Omental fat pad (tissue), 4 donors: ENCODE results near the gene TRUB1. TPM values are rescaled to one million over a fixed set of nuclear protein-coding genes. Genes with fewer than 3 reads are reported as not detected.

Source experiments
- ATAC-seq: fragments of 150-250 bp; one replicate; pipeline ENCODE4 v1.9.1; 2016; ENCODE audit warnings: mild to moderate bottlenecking, moderate library complexity; ENCODE audit not compliant: low FRiP score
- DNase-seq: peaks from one replicate; pipeline ENCODE4 v3.0.0-alpha.2; 2019; ENCODE audit warnings: low spot score
- total RNA-seq, 4 donors: library from RNA; depleted of rRNA; stranded (reverse); fragments of >200 nt; gene quantifications; one replicate each; pipeline ENCODE4 v1.1.0, GENCODE V29; 2016
- TF ChIP-seq, protein P1 (sequence below), 3 donors: fragments of 450-650 bp; IDR thresholded peaks; one replicate each; pipeline ENCODE4 v1.5.1; 2016 to 2017; ENCODE audit warnings: antibody characterized with exemption in 3 of 3, mild to moderate bottlenecking in 3 of 3, moderate library complexity in 2 of 3

TRUB1 gene
- total RNA-seq, 4 donors from 2014 or later = 10.2 to 15.4 (median 12.7) TPM

DNA sequence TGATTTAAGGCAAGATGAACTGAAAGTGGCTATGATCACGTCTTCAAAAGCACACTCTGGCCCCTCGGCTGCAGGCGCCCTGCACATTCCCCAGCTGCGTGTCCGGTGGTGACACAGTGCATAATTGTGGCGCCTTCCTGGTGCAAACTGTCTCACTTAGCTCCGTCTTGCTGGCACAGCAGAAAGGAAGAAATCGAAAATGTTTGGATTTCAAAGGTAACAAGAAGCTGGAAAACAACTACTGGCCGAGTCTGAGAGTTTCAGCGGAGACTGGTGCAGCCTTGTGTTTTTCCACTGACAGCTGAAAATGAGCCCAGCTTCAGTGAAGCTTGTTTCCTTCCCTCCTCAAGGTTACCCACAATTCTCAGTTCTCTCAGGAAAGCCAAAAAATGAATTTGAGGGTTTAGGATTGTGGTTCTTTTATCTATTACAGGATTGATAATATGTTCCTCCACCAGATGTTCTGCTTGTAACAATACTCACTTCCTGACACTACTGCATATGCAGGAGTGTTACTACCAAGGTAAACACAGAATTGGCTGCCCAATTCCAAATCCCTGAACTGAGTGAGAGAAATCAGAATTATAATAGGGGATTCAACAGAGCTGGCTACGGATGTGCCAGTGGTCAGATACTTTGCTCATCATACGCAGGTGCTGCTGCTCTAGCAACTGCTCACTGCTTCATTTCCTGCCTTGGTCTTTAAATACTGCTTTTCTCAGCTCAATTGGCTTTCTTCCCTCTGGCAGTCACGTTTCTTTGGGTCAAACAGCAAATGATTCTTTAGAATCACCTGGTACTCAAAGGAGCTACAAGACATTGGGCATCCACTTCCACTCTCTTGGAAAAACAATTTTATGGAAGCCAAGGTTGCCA, 63.7 kb downstream of the TRUB1 start:
- TF ChIP-seq, protein P1, sequence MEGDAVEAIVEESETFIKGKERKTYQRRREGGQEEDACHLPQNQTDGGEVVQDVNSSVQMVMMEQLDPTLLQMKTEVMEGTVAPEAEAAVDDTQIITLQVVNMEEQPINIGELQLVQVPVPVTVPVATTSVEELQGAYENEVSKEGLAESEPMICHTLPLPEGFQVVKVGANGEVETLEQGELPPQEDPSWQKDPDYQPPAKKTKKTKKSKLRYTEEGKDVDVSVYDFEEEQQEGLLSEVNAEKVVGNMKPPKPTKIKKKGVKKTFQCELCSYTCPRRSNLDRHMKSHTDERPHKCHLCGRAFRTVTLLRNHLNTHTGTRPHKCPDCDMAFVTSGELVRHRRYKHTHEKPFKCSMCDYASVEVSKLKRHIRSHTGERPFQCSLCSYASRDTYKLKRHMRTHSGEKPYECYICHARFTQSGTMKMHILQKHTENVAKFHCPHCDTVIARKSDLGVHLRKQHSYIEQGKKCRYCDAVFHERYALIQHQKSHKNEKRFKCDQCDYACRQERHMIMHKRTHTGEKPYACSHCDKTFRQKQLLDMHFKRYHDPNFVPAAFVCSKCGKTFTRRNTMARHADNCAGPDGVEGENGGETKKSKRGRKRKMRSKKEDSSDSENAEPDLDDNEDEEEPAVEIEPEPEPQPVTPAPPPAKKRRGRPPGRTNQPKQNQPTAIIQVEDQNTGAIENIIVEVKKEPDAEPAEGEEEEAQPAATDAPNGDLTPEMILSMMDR (IDR thresholded peaks at IDR 0.05) = no peak
- ATAC-seq = no peak
- no peak for DNase-seq

DNA sequence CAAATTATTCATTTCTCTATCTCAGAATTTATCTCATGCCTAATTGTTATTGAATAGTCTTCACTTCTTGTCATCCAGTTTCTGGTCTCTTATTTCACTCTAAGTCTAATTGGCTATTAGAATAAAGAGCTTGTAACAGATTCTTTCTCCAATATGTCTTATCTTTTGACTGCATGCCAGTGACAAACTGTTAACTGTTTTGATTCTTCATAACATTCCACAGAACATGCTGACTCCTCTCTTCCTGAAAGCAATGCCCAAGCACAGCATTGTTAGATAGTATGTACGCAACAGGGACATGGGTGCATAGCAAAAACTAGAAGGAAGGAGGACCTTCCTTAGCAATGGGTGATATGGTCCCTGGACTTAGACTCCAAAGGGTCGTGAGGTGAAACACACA, 65.4 kb downstream of the TRUB1 start:
- ATAC-seq (no peak), DNase-seq (no peak)
- TF ChIP-seq, protein P1 (IDR thresholded peaks at IDR 0.05) = no peak

DNA sequence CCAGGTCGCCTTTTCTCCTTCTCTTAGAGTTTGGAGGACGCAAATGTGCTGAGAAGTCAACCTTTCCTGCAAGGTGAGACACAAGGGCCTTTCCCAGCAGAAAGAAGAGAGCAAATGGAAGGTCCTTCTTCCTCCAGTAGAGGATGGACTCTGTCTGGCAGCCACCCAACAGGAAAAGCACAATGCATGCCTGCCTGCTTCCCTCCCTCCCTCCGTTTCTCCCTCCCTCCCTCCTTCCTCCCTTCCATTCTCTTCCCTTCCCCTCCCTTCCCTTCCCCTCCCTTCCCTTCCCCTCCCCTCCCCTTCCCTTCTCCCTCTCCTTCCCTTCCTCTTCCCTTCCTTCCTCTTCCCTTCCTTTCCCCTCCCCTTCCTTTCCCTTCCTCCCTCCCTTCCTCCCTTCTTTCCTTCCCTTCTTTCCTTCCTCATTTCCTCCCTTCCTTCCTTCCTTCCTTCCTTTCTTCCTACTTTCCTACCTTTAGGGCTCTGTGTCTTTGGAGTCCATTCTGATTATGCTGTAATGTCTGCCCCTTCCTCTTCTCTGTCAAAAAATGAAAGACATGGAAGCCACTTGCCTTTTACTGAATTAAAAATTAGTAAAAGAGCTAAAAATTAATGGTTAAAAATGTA, 66.4 kb downstream of the TRUB1 start:
- TF ChIP-seq, protein P1 (IDR thresholded peaks at IDR 0.05) = no peak
- ATAC-seq (no peak), DNase-seq (no peak)

DNA sequence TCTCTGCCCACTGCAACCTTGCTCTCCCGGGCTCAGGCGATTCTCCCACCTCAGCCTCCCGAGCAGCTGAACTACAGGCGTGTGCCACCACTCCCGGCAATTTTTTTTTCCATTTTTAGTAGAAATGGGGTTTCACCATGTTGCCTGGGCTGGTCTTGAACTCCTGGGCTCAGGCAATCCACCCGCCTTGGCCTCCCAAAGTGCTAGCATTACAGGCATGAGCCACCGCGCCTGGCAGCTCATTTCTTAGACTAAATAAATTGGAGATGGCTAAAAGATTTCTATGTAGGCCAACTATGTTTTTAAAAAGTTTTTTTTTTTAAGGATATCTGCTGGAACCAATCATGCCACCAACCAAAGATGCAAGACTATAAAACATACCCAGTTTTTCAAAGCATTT, 67.8 kb downstream of the TRUB1 start:
- DNase-seq = no peak

DNA sequence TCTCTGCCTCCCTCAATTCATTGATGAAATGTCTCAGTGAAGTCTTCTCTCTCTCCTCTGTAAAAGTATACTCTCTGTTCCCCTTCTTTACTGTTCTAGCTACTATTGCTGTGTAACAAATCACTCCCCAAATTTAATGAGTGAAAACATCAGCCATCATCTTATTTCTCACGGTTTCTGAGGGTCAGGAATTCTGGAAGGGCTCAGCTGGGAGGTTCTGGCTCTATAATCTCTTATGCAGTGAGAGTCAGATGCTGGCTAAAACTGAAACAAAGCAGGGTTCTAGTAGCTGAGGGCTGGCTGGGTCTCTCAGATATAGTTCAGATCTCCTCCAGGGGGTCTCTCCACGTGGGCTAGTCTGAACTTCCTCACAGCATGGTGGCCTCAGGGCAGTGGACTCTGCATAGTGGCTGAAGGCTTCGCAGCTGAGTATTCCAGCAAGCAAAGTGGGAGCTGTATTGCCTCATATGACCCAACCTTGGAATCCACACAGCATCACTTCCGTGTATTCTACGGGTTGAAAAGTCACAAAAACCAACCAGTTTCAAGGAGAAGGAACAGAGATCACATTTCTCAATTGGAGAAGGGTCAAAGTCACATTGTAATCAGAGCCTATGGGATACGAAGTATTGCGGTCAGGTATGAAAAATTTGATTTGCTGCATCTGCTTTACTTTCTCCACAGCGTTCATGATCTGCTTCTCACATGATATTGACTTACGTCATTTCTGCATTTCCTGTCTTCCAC, 80.4 kb downstream of the TRUB1 start:
- no peak for DNase-seq
- TF ChIP-seq, protein P1 (IDR thresholded peaks at IDR 0.05) = no peak
- no peak for ATAC-seq

More for the DNA sequence above, 67.8 kb downstream of the TRUB1 start:
- no peak for ATAC-seq
- TF ChIP-seq, protein P1 (IDR thresholded peaks at IDR 0.05) = no peak

DNA sequence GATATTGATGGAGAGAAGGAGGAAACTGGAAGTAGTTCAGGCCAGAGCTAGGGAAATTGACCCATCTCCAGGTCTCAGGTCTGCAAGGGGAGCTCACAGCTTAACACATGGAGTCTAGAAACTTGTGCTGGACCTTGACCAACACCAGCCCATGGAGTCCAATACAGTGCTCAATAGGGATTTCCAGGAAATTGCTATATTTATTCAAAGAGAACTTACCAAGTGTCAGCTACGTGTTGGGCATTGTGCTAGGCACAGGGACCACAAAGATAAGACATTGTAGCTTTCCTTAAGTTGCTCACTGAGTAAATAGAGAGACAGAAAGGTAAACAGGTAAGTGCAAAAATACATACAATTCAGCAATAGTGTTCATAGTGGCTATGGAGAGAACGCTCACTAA, 82.5 kb downstream of the TRUB1 start:
- TF ChIP-seq, protein P1 (IDR thresholded peaks at IDR 0.05) = no peak
- no peak for DNase-seq
- no peak for ATAC-seq
